ENCODE data around the gene MEF2D. TPM values are rescaled to one million over a fixed set of nuclear protein-coding genes. Genes with fewer than 3 reads are reported as not detected.

Gene MEF2D
- total and polyA plus RNA-seq, 2 experiments from 2014 or later: 35.1 to 64.6 TPM

DNA sequence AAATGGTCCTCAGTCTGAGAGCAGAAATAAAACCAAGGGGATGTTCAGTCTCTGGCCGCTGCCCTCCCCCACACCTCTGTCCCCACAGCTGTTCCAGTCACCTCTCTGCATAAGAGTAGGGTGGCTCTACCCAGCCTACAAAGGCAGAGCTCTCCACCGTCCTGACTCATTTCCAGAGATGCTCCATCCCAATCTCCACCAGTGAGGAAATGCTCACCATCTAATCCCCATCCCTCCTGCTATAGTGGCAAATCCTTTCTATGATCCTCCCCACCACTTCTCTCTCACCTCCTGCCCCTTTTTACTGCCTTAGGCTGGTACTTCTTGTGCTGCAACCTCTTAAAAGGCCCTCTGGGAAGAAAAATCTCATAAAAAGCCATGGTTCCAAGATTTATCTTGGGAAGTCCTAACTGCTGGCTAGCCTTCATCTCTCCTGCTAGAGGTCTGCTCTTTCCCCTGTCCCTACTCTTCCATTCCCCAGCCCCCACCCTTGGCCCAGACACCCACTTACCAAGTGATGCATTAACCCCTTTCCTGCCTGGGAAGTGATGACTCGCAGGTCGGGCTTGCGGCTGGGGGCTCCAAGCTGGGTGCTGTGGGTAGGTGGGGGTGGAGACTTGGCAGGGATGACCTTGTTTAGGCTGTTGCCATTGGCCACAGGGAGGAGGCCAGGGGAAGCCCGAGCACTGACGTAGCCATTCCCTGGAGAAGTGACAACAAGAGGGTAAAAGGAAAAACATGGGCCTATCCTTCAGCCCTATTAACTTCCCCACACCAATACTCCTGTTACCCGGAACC is 23.9 kb downstream of the MEF2D start:
- H3K4me3 ChIP-seq: no peak overlapping the region
- no peak overlapping the region for H3K27ac ChIP-seq
- H3K4me1 ChIP-seq (ENCODE audit: low read depth): no peaks in the 10 kb centered on the region
- H3K9me3 ChIP-seq (ENCODE audit: low read depth): no peaks in the 10 kb centered on the region
- H3K36me3 ChIP-seq: peaks cover 85% of the 10 kb centered on the region
- TF ChIP-seq, protein P1, sequence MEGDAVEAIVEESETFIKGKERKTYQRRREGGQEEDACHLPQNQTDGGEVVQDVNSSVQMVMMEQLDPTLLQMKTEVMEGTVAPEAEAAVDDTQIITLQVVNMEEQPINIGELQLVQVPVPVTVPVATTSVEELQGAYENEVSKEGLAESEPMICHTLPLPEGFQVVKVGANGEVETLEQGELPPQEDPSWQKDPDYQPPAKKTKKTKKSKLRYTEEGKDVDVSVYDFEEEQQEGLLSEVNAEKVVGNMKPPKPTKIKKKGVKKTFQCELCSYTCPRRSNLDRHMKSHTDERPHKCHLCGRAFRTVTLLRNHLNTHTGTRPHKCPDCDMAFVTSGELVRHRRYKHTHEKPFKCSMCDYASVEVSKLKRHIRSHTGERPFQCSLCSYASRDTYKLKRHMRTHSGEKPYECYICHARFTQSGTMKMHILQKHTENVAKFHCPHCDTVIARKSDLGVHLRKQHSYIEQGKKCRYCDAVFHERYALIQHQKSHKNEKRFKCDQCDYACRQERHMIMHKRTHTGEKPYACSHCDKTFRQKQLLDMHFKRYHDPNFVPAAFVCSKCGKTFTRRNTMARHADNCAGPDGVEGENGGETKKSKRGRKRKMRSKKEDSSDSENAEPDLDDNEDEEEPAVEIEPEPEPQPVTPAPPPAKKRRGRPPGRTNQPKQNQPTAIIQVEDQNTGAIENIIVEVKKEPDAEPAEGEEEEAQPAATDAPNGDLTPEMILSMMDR (IDR thresholded peaks at IDR 0.05; ENCODE audit: low read depth, low read length): no peak
- H3K27me3 ChIP-seq: no peaks in the 10 kb centered on the region
- peak in 1 of 2 donors; percentile 62 for DNase-seq (ENCODE audit: low read depth in 1 of 2, low spot score in 1 of 2)

DNA sequence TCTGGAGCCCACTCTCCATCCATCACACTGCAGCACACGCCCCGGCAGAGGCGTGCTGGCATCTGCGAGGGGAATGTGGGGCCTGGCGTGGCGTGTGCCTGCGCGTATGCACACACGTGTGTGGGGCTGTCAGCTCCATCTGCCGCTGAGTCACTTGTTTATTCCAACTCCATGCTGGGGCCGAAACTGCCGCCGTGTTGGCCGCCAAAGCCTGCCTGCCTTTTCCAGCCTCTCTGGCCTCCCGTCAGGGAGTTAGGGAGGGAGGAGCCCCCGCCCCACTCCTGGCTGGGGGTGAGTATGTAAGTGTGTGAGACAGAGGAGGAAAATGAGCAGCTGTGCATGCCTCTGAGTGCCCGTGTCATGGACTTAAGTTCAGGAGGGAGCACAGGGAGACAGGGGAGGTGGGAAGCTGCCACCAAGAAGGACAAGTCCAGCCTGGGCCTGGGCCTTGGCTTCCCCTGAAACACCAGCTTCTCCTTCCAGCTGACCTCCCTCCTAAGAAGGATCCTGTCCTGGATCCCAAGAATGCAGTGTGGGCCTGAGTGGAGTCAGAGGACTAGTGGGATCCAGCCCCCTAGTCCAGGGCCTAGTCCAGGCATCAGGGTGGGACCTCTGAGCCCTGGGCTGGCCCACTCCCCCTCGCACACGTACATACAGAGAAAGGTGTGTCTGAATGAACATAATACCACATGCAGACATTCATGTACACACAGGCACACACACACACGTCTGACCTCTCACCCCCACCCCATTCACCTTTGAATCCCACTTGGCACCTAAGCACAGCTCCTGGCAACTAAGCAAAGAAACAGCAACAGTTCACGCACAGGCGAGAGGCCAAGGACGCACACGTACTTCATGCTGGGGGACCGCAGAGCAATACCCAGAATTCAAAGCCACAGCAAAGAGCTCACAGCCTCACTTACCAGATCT is 24.7 kb downstream of the MEF2D start:
- Histone ChIP-seq H3K4me1 (ENCODE audit: low read depth) (no peaks in the 10 kb centered on the region), H3K27me3 (no peaks in the 10 kb centered on the region), H3K9me3 (ENCODE audit: low read depth) (no peaks in the 10 kb centered on the region), H3K4me3 (no peak overlapping the region), H3K27ac (no peak overlapping the region), H3K36me3 (peaks cover 82% of the 10 kb centered on the region)
- DNase-seq (ENCODE audit: low read depth in 1 of 2, low spot score in 1 of 2): no peak
- TF ChIP-seq, protein P1 (IDR thresholded peaks at IDR 0.05; ENCODE audit: low read depth, low read length): no peak

DNA sequence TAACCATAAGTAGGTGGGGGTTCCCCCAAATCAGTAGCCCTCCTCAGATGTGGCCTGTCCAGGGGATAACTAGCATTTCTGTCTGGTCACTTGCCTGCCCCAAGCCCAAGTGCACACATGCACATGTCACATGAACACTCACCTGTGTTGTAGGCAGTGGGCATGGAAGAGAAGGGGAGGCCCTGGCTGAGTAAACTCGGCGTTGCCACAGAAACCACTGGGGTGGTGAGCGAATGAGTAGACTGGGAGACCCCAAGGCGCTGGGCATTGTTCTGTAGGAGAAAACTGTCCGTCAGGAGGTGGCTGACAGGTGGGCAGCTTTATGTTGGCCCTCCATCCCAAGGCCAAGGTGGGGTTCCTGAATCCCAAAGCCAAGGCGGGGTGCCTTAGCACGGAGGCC is 25.6 kb downstream of the MEF2D start:
- no peaks in the 10 kb centered on the region for H3K27me3 ChIP-seq
- no peak overlapping the region for H3K4me3 ChIP-seq
- H3K27ac ChIP-seq: no peak overlapping the region
- TF ChIP-seq, protein P1 (IDR thresholded peaks at IDR 0.05; ENCODE audit: low read depth, low read length): no peak
- no peaks in the 10 kb centered on the region for H3K4me1 ChIP-seq (ENCODE audit: low read depth)
- H3K36me3 ChIP-seq: peaks cover 82% of the 10 kb centered on the region
- no peaks in the 10 kb centered on the region for H3K9me3 ChIP-seq (ENCODE audit: low read depth)
- DNase-seq (ENCODE audit: low read depth in 1 of 2, low spot score in 1 of 2): no peak

DNA sequence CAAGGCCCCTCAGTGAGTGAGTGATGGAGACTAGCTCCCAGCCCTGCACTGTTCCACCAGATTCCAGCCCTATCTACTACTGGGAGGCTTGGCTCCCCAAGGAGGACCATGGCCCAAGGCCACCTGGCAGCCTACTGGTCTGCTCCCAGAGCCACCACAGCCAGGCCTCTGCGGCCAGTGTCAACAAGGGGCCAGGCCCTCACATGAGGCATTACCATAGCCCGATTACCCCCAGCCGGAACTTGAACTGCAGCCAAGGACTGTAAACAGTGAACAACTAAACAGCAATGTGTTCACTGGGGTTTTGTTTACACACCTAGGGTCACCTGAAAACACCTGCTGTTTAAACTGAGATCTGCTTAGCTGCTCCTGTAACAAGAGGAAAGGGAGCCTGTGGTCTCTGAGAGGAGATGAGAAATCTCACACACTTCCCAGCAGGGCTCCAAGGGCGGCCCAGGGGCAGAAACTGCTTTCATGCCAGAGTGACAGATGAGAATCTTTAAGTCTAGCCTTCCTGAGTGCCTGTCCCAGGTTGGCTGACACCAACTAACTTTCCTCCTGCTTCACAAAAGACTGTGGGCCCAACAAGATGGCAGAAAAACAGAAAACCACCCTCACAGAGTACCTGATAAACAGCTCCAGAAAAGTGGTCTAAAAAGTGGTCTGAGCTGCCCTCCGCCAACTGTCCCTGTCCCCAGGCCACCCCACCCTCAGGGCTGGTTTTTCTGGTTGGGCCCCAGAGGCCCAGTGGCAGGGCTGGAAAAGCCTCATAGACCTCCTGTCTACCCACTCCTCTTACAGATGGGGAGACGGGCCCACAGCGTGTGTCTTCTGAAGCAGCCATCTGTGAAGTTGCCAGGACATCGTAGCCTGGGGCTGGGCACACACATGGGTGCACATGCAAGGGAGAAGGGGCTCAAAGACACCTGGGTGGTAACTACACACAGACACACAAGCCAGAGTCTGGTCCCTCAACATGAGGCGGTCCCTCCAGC is 28.8 kb downstream of the MEF2D start:
- Histone ChIP-seq H3K36me3 (peaks cover 76% of the 10 kb centered on the region), H3K4me1 (ENCODE audit: low read depth) (no peaks in the 10 kb centered on the region), H3K27me3 (no peaks in the 10 kb centered on the region), H3K27ac (no peak overlapping the region), H3K4me3 (no peak overlapping the region), H3K9me3 (ENCODE audit: low read depth) (no peaks in the 10 kb centered on the region)
- peak in 1 of 2 donors; percentile 40 for DNase-seq (ENCODE audit: low read depth in 1 of 2, low spot score in 1 of 2)
- TF ChIP-seq, protein P1 (IDR thresholded peaks at IDR 0.05; ENCODE audit: low read depth, low read length): no peak

DNA sequence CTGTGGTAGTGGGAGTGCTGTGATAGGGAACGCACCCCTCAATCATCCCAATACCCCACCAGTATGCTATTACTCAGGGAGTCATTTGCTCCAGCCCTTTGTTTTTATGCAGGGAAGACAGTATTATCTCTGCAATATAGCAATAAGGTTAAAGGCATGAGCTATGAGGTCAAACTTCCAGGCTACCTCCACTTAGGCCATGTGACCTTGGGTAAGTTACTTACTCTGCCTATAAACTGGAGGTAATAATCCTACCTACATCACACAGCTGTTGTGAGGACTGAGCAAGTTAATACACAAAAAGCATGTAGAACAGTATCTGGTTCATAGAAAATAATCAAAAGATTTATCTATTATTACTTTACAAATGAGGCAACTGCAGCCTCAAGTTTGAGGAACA is 30.1 kb downstream of the MEF2D start:
- Histone ChIP-seq H3K36me3 (peaks cover 64% of the 10 kb centered on the region), H3K27ac (no peak overlapping the region)

More for the DNA sequence above, 30.1 kb downstream of the MEF2D start:
- no peaks in the 10 kb centered on the region for H3K4me1 ChIP-seq (ENCODE audit: low read depth)
- H3K4me3 ChIP-seq: no peak overlapping the region
- H3K9me3 ChIP-seq (ENCODE audit: low read depth): no peaks in the 10 kb centered on the region
- TF ChIP-seq, protein P1 (IDR thresholded peaks at IDR 0.05; ENCODE audit: low read depth, low read length): no peak
- no peaks in the 10 kb centered on the region for H3K27me3 ChIP-seq
- DNase-seq (ENCODE audit: low read depth in 1 of 2, low spot score in 1 of 2): no peak

All from cardiac muscle cell (in vitro differentiated cells and primary cell).